Suprapubic skin (tissue), 4 donors: ENCODE results near the gene MAPKAPK3. TPM values are rescaled to one million over a fixed set of nuclear protein-coding genes. Genes with fewer than 3 reads are reported as not detected.

Experiments
- DNase-seq, 2 donors: peaks; one replicate each; pipeline ENCODE4 v3.0.0-alpha.2; 2019; ENCODE audit warnings: low spot score in 2 of 2
- H3K27ac ChIP-seq: fragments of 200-600 bp; sonication (generic); one replicate; pipeline ENCODE4 v1.5.1; 2019
- H3K27me3 ChIP-seq: fragments of 200-600 bp; sonication (generic); one replicate; pipeline ENCODE4 v1.5.1; 2019
- H3K36me3 ChIP-seq: fragments of 200-600 bp; sonication (generic); one replicate; pipeline ENCODE4 v1.5.1; 2019
- H3K4me1 ChIP-seq: fragments of 200-600 bp; sonication (generic); one replicate; pipeline ENCODE4 v1.5.1; 2019
- H3K4me3 ChIP-seq: fragments of 200-600 bp; sonication (generic); one replicate; pipeline ENCODE4 v1.5.1; 2019; ENCODE audit warnings: mild to moderate bottlenecking
- H3K9me3 ChIP-seq: fragments of 200-600 bp; sonication (generic); one replicate; pipeline ENCODE4 v1.5.1; 2019
- CTCF ChIP-seq, 2 donors: fragments of 200-600 bp in 1 of 2; fragments of 450-650 bp in 1 of 2; sonication (generic) in 1 of 2; IDR thresholded peaks; one replicate each; pipeline ENCODE4 v1.5.1; 2016 to 2019; ENCODE audit warnings: antibody characterized with exemption in 2 of 2, mild to moderate bottlenecking in 1 of 2, moderate library complexity in 1 of 2
- EP300 ChIP-seq: sonication (generic); formaldehyde crosslinking; IDR thresholded peaks from one replicate; pipeline ENCODE4 v1.6.1; 2017; ENCODE audit warnings: antibody characterized with exemption
- POLR2A ChIP-seq, 2 donors: fragments of 450-650 bp; IDR thresholded peaks; one replicate each; pipeline ENCODE4 v1.6.1; 2017; ENCODE audit warnings: antibody characterized with exemption in 2 of 2, mild to moderate bottlenecking in 2 of 2, moderate library complexity in 2 of 2
- POLR2AphosphoS5 ChIP-seq, 3 donors: sonication (generic); formaldehyde crosslinking; IDR thresholded peaks; one replicate each; pipeline ENCODE4 v1.6.1; 2017; ENCODE audit warnings: antibody characterized with exemption in 3 of 3
- WGBS: methylation state at CpG from one replicate; pipeline ENCODE4 v1.1.5; 2018; 5-methylcytosine and 5-hydroxymethylcytosine counted together
- total RNA-seq, 4 donors: library from RNA; depleted of rRNA; stranded (reverse); fragments of >200 nt; gene quantifications; one replicate each; pipeline ENCODE4 v1.1.0, GENCODE V29; 2016

Gene MAPKAPK3
- total RNA-seq, 4 donors from 2014 or later, result 71.5 to 120 (median 99.4) TPM

- no peaks in the 10 kb centered on the region for H3K9me3 ChIP-seq
- WGBS, result 85% methylated on average over 4 of the region's 4 CpGs
- H3K27ac ChIP-seq, result no peak overlapping the region
- TF ChIP-seq POLR2A (IDR thresholded peaks at IDR 0.05) (no peak), EP300 (no peak), CTCF (IDR thresholded peaks at IDR 0.05) (no peak), POLR2AphosphoS5 (IDR thresholded peaks at IDR 0.05) (no peak)
- no peak overlapping the region for H3K4me3 ChIP-seq
- H3K36me3 ChIP-seq, result peaks cover 23% of the 10 kb centered on the region
- H3K4me1 ChIP-seq, result peaks cover 29% of the 10 kb centered on the region
- DNase-seq, result no peak
- no peaks in the 10 kb centered on the region for H3K27me3 ChIP-seq
Measured at GRCh38 chr3:50637011-50637410, 20.1 kb downstream of the MAPKAPK3 start.

GRCh38 chr3:50637945-50638344, 21.0 kb downstream of the MAPKAPK3 start:
- Histone ChIP-seq H3K4me3 (no peak overlapping the region), H3K27ac (no peak overlapping the region), H3K36me3 (peaks cover 32% of the 10 kb centered on the region), H3K4me1 (peaks cover 20% of the 10 kb centered on the region), H3K9me3 (no peaks in the 10 kb centered on the region), H3K27me3 (no peaks in the 10 kb centered on the region)
- 70% methylated on average over 3 of the region's 3 CpGs for WGBS
- DNase-seq, result no peak
- TF ChIP-seq CTCF (IDR thresholded peaks at IDR 0.05) (no peak), POLR2A (IDR thresholded peaks at IDR 0.05) (no peak), EP300 (no peak)

- H3K36me3 ChIP-seq, result peaks cover 44% of the 10 kb centered on the region
- H3K4me3 ChIP-seq, result no peak overlapping the region
- no peak for DNase-seq
- WGBS, result 80% methylated on average over 5 of the region's 6 CpGs
- H3K27ac ChIP-seq, result no peak overlapping the region
- peaks cover 15% of the 10 kb centered on the region for H3K4me1 ChIP-seq
- no peaks in the 10 kb centered on the region for H3K9me3 ChIP-seq
- no peaks in the 10 kb centered on the region for H3K27me3 ChIP-seq
- TF ChIP-seq EP300, result no peak
- no peak for TF ChIP-seq POLR2AphosphoS5 (IDR thresholded peaks at IDR 0.05)
- TF ChIP-seq POLR2A (IDR thresholded peaks at IDR 0.05), result no peak
- no peak for TF ChIP-seq CTCF (IDR thresholded peaks at IDR 0.05)
Measured at GRCh38 chr3:50639055-50639494, 22.1 kb downstream of the MAPKAPK3 start.

GRCh38 chr3:50642382-50642781, 25.4 kb downstream of the MAPKAPK3 start:
- peaks cover 8% of the 10 kb centered on the region for H3K4me1 ChIP-seq
- peaks cover 77% of the 10 kb centered on the region for H3K36me3 ChIP-seq
- no peaks in the 10 kb centered on the region for H3K9me3 ChIP-seq
- DNase-seq, result no peak
- 96% methylated on average over 1 of the region's 1 CpG for WGBS
- no peak overlapping the region for H3K4me3 ChIP-seq
- no peak overlapping the region for H3K27ac ChIP-seq
- H3K27me3 ChIP-seq, result no peaks in the 10 kb centered on the region
- TF ChIP-seq CTCF (IDR thresholded peaks at IDR 0.05), result no peak
- no peak for TF ChIP-seq EP300
- no peak for TF ChIP-seq POLR2A (IDR thresholded peaks at IDR 0.05)
- TF ChIP-seq POLR2AphosphoS5 (IDR thresholded peaks at IDR 0.05), result no peak

GRCh38 chr3:50644561-50644960, 27.6 kb downstream of the MAPKAPK3 start:
- H3K36me3 ChIP-seq, result peaks cover 91% of the 10 kb centered on the region

More at GRCh38 chr3:50644561-50644960, 27.6 kb downstream of the MAPKAPK3 start:
- Histone ChIP-seq H3K27me3 (no peaks in the 10 kb centered on the region), H3K4me1 (no peaks in the 10 kb centered on the region), H3K27ac (no peak overlapping the region), H3K9me3 (no peaks in the 10 kb centered on the region), H3K4me3 (no peak overlapping the region)
- 73% methylated on average over 7 of the region's 7 CpGs for WGBS
- no peak for DNase-seq
- TF ChIP-seq POLR2A (IDR thresholded peaks at IDR 0.05) (no peak), CTCF (IDR thresholded peaks at IDR 0.05) (no peak), POLR2AphosphoS5 (IDR thresholded peaks at IDR 0.05) (no peak), EP300 (no peak)
